SU-DHL-6 (cell line): ENCODE data around the gene PSMB11.

ENCODE experiments used
- CTCF ChIP-seq: fragments of 200-600 bp; sonication (generic); IDR thresholded peaks from one replicate; pipeline ENCODE4 v1.5.1; 2017; ENCODE audit warnings: antibody characterized with exemption, mild to moderate bottlenecking, low read length, moderate library complexity; ENCODE audit not compliant: insufficient read depth, poor library complexity, severe bottlenecking
- EZH2phosphoT487 ChIP-seq: fragments of 200-600 bp; sonication (generic), shearing (Covaris generic); conservative IDR thresholded peaks from 2 replicates; pipeline ENCODE4 v1.6.1; 2018; ENCODE audit warnings: mild to moderate bottlenecking, antibody characterized with exemption, low read length, moderate library complexity, mixed read lengths

GRCh38 chr14:22994762-22995275 is 47.2 kb upstream of the PSMB11 start:
- peak; percentile 69 for TF ChIP-seq CTCF
- TF ChIP-seq EZH2phosphoT487 = no peak
